ENCODE measurements around the gene ANKEF1.

DNA sequence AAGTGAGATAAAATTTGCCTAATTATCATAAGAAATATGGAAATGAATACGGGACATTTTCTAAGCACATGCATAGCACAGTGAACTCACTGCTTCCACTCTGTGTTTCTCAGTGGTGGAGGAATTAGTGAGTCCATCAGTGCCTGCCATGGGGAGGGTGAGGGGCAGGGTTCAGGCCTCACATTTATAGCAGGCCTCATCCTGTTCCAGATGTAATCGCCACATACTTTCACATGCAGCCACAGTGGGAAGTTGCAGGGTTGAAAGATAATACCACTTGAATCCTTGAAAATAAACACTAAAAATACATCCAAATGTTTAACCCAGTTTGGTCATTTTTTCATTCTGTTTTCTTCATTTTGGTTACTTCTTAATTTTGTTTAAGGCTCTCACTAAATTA, 29.9 kb upstream of the ANKEF1 start:
- TF ChIP-seq, protein P1, sequence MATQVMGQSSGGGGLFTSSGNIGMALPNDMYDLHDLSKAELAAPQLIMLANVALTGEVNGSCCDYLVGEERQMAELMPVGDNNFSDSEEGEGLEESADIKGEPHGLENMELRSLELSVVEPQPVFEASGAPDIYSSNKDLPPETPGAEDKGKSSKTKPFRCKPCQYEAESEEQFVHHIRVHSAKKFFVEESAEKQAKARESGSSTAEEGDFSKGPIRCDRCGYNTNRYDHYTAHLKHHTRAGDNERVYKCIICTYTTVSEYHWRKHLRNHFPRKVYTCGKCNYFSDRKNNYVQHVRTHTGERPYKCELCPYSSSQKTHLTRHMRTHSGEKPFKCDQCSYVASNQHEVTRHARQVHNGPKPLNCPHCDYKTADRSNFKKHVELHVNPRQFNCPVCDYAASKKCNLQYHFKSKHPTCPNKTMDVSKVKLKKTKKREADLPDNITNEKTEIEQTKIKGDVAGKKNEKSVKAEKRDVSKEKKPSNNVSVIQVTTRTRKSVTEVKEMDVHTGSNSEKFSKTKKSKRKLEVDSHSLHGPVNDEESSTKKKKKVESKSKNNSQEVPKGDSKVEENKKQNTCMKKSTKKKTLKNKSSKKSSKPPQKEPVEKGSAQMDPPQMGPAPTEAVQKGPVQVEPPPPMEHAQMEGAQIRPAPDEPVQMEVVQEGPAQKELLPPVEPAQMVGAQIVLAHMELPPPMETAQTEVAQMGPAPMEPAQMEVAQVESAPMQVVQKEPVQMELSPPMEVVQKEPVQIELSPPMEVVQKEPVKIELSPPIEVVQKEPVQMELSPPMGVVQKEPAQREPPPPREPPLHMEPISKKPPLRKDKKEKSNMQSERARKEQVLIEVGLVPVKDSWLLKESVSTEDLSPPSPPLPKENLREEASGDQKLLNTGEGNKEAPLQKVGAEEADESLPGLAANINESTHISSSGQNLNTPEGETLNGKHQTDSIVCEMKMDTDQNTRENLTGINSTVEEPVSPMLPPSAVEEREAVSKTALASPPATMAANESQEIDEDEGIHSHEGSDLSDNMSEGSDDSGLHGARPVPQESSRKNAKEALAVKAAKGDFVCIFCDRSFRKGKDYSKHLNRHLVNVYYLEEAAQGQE (IDR thresholded peaks at IDR 0.05; ENCODE audit: insufficient read depth in 1 of 2, low read depth in 2 of 2, low read length in 2 of 2) = no peak
- TF ChIP-seq POLR2AphosphoS5 (IDR thresholded peaks at IDR 0.05; ENCODE audit: low read depth, low read length) (no peak), SIN3A (IDR thresholded peaks at IDR 0.05; ENCODE audit: borderline replicate concordance, insufficient read depth, low read length) (no peak), TAF1 (IDR thresholded peaks at IDR 0.05; ENCODE audit: borderline replicate concordance, insufficient read depth, low read length) (no peak)

Measured in PFSK-1 (cell line).